ENCODE results near the gene PEX26.
"Not testable (repeated sequence)": the region's sequence is repeated elsewhere in the genome, so short reads cannot be mapped to it uniquely, and the experiment has no call there.

The PEX26 gene

DNA sequence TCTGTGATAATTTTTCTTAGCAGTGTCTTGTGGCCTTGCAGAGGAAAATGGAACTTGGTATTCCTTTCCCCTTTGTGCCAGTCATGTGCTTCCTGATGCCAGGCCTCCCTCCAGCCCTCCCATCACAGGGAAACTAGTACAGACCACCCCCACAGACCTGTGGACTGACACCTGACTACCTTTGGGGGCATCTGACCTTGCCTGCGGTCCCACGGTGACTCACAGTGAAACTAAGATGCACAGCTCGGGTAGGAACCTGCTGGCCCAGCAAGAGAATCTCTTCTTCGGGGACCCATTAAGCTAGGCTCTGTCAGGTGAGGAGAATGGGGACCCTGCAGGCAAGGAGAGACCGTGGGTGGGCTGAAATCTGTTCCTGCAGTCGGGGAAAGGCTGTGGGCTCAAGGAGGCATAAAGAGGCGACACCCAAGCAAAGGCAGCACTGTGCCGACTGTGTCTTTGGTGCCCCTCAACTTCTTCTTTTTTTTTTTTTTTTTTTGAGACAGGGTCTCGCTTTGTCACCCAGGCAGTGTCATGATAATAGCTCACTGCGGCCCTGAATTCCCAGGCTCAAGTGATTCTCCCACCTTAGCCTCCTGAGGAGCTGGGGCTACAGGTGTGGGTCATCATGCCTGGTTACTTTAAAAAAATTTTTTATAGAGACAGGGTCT lies 20.8 kb upstream of the PEX26 start:
- DNase-seq: no peak

- DNase-seq: no peak
Measured at GRCh38 chr22:18057568-18058209, 20.1 kb upstream of the PEX26 start.

DNA sequence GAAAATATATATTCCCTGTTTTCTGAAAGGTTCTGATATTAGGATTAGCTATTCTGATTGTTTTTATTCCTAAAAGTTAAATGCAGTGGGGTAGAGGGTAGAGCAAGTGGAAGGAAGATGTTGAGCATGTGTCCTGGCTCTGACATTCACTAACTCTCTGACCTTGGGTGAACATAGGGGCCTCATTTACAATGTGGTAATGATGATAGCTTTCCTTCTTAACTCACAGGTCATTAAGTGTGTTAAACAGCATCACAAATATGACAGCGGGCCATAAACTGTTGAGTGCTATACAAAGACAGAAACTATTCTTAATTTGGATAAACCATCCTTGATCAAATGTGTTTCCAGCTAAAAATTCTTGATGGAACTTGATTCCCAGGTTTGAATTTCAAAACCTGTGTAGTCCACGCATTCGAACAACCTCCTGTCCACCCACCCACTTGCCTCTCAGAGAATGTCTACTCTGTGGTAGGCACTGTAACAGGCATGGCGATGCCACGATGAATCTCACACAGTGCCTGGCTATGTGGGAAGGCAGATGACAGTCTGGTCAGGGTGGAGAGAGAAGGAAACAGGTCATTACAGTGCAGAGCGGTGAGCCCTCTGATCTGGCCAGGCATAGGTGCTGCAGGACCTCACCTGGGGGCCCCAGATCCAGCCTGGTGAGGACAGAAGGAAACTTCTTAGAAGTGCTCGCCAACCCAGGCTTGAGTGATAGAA lies 19.3 kb upstream of the PEX26 start:
- DNase-seq: no peak

DNA sequence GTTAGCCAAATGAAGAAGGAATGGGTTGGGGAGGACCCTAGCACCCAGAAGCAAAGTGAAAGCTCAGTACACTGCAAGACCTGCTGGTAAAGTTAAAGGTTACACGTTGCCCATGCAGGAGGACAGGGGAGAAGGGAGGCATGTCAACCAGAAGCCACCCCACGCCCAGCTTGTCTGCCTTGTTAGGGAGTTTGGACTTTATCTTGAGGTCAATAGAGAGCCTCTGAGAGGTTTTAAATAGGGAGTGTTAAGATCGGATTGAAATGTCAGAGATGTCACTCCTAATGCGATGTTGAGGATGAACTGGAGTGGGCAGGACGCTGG lies 18.7 kb upstream of the PEX26 start:
- no peak for DNase-seq

DNA sequence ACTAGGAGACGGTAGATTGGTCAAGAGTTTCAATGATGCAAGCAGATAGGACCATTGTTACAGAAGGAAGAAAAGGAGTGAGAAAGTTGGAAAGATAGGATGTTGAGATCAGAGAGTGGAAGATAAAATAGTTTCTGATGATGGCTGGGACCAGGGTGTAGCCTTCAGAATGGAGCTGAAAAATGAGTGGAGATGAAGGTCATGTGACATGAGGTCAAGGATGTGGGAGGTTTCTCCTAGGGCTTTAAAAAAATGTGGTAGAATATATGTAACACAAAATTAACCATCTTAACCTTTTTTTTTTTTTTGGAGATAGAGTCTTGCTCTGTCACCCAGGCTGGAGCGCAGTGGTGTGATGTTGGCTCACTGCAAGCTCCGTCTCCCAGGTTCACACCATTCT lies 18.3 kb upstream of the PEX26 start:
- no peak for DNase-seq

GRCh38 chr22:18059991-18060390 lies 17.8 kb upstream of the PEX26 start:
- no peak for DNase-seq

GRCh38 chr22:18060646-18061620 lies 16.9 kb upstream of the PEX26 start:
- DNase-seq: no peak

DNA sequence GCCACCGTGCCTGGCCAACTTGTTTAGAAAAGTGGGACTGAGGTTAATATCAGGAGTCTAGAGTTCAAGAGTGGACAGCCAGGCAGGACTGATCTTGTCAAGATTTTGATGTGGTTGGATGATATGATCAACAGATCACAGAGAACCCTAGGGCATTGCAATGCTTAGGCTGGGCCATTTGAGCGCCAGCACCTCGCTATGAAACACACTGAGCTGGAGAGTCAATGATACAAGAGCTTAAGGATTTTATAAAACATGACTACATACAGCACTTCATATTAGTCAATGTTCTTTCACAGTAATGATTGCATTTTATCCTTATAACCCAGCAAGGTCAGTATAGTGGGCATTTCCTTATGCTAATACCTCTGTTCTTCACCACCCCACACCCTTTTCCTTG lies 15.4 kb upstream of the PEX26 start:
- DNase-seq: no peak

DNA sequence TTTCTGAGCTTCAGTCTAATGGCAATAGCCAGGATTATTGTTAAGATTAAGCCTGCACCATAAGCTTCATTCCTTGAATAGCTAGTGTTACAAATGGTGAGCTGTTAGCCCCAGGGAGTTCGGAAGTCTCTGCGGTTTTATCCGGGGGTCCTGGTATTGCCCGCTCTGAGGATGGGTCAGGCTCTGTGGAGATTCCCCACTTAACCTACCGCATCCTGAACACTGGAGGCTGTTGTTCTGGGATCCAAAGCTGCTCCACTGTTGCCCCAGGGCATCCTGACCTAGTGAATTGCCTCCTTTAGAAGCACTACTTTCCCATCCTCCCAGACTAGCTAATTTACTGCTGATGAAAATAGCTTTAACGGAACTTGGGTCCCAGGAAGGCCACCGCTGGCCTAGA lies 14.5 kb upstream of the PEX26 start:
- no peak for DNase-seq

DNA sequence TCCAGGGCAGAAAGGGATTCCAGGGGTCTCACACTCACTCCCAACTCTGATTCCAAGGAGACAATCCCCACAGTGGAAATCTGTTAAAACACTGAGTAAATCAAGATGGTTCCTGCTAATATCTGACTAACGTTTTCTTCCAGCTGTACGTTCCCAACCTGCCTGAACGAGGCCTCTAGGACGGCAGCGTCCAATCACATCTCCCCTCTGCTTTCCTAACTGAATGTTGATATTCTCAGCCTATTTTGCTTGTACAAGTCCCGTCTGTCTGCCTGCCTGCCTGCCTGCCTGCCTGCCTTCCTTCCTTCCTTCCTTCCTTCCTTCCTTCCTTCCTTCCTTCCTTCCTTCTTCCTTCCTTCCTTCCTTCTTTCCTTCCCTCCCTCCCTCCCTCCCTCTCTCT lies 14.1 kb upstream of the PEX26 start:
- not testable (repeated sequence) for DNase-seq

- DNase-seq: no peak
Measured at GRCh38 chr22:18064636-18065035, 13.2 kb upstream of the PEX26 start.

DNA sequence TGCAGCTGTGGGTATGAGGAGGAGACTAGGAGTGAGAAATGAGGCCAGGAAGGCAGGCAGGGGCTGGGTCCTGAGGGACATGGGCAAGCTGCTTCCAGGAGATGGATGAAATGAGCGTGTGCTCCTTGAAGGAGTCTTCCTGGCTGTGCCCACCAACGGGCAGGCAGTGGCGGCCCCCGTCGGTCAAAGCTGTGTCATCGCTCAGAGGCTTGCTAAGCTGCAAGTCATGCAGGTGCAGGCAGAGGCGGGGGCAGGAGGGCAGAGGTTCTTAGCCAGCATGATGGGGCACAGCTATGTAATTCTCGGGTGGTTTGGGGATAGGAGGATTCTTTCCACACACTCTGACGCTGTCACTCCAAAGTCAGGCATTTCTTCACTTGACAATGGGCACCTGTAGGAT lies 12.5 kb upstream of the PEX26 start:
- DNase-seq: no peak

DNA sequence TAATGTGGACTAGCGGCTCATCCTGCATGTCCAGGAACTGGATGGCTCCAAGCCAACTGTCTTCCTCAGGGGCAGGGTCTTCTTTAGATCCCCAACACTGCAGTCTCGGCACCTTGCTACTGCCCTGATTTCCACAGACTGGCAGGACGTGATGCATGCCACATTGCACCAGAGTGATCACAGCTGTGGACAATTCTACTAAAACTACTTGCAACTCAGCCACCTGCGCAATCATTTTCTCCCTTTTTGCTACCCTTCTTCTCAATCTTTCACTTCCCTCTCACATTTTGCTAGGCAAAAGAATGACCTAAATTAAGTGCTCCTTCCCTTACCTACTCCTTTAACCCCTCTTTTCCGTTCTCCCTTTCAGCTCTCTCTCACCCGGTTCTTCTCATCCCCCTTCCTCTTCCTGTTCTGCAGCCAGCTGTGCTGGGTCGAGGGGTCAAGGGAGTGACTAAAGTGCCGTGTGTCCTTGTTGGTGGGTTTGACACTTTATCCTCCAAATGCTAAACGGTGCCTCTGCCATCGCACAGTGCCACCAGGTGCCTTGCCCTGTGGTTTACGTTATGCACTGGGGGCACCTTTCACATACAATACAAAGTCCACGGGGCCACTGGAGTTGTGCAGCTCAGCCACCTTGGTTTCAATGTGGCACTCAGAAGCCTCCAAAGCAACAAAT lies 11.5 kb upstream of the PEX26 start:
- no peak for DNase-seq

GRCh38 chr22:18067121-18067520 lies 10.7 kb upstream of the PEX26 start:
- DNase-seq: no peak

- no peak for DNase-seq
Measured at GRCh38 chr22:18067548-18068341, 10.0 kb upstream of the PEX26 start.

DNA sequence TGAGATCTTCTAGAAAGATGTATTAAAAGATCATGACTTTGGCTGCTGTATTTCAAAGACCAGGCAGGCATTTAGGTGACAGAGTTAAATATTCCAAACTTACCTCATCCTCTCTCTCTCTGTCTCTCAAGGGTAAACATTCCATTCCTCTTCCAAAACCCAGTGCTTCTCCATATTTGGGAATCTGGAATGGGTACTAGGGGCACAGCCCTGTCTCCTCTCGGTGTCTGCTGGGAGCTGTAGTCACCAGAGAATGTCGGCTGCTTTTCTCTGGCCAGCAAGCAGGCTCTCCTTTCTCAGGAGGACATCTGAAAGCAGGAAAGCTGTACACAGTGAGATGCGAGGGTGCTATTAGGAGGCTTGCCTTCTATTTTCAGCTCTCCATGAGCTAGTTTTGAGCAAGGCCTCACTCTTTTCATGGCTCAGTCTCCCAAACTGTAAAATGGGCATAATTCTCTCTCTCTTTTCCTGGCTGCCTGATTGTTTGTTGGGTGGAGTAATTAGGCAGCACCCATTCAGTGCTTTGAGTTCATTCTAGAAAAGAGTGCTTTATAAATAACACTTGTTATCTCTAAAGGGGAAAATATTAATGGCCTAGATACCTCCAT lies 9.3 kb upstream of the PEX26 start:
- no peak for DNase-seq

DNA sequence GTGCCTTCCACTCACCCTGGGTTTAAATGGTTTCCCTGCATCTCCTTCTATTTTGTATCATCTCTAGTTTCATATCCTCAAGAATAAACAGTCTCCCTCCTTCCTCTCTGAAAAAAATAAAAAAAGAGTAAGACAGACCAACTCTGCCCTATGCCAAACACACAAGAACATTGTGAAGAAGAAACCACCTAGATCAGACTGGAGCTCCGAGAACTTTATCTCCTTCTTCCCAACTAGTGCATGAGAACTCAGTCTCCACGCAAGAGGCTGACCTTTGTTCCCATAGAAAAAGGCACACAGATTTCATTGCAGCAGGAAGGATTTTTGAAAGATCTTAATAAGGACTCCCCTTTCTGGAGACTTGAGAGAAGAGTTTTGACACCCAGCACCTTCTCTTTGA lies 8.7 kb upstream of the PEX26 start:
- no peak for DNase-seq

- DNase-seq: no peak
Measured at GRCh38 chr22:18070041-18070440, 7.7 kb upstream of the PEX26 start.

- no peak for DNase-seq
Measured at GRCh38 chr22:18070556-18071306, 7.1 kb upstream of the PEX26 start.

DNA sequence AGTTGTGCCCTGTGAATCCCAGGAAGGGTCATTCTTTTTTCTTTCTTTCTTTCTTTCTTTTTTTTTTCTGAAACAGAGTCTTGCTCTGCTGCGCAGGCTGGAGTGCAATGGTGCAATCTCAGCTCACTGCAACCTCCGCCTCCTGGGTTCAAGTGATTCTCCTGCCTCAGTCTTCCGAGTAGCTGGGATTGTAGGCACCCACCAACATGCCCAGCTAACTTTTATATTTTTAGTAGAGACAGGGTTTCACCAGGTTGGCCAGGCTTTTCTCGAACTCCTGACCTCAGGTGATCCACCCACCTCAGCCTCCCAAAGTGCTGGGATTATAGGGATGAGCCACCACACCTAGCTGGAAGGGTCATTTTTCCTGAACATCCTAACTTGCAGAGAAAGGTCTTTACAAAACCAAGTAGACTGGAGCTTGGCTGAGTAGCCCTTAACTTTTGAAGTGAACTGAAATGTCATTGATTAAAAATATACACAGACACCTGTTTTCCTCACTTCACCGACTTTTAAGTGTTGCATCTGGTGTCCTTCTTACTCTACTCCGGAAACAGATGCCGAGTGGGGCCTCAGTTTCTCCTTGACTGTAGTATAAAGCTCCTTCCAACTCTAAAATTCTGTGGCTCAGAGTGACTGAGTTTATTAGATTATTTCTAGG lies 6.4 kb upstream of the PEX26 start:
- not testable (repeated sequence) for DNase-seq

Measured in CD4-positive, alpha-beta T cell treated with Interleukin-21 for 1 hour (primary cell).